Breast epithelium (tissue), 3 donors: Measurements from ENCODE around the gene SETDB2.

ENCODE experiments used
- CTCF ChIP-seq, 3 donors: fragments of 450-650 bp; IDR thresholded peaks; one replicate each; pipeline ENCODE4 v1.5.1; 2016 to 2017; ENCODE audit warnings: antibody characterized with exemption in 3 of 3, mild to moderate bottlenecking in 3 of 3, moderate library complexity in 3 of 3
- POLR2A ChIP-seq: fragments of 450-650 bp; IDR thresholded peaks from one replicate; pipeline ENCODE4 v1.6.1; 2016; ENCODE audit warnings: antibody characterized with exemption, mild to moderate bottlenecking, moderate library complexity
- POLR2AphosphoS5 ChIP-seq, 3 donors: sonication (generic); formaldehyde crosslinking; IDR thresholded peaks; one replicate each; pipeline ENCODE4 v1.6.1; 2017; ENCODE audit warnings: antibody characterized with exemption in 3 of 3

GRCh38 chr13:49441312-49441711, 2.8 kb upstream of the SETDB2 start:
- TF ChIP-seq CTCF (IDR thresholded peaks at IDR 0.05), result no peak
- TF ChIP-seq POLR2A, result no peak
- TF ChIP-seq POLR2AphosphoS5 (IDR thresholded peaks at IDR 0.05), result no peak
